ENCODE data around the gene TPI1. TPM values are rescaled to one million over a fixed set of nuclear protein-coding genes. Genes with fewer than 3 reads are reported as not detected.
A peak's percentile ranks its signal among the peaks of the same experiment; 100 is the strongest.

The TPI1 gene
- total and polyA plus RNA-seq, 2 donors (not counting 3 experiments of a cell fraction or from before 2014, with no cell fraction given), result 643 to 1,816 TPM

DNA sequence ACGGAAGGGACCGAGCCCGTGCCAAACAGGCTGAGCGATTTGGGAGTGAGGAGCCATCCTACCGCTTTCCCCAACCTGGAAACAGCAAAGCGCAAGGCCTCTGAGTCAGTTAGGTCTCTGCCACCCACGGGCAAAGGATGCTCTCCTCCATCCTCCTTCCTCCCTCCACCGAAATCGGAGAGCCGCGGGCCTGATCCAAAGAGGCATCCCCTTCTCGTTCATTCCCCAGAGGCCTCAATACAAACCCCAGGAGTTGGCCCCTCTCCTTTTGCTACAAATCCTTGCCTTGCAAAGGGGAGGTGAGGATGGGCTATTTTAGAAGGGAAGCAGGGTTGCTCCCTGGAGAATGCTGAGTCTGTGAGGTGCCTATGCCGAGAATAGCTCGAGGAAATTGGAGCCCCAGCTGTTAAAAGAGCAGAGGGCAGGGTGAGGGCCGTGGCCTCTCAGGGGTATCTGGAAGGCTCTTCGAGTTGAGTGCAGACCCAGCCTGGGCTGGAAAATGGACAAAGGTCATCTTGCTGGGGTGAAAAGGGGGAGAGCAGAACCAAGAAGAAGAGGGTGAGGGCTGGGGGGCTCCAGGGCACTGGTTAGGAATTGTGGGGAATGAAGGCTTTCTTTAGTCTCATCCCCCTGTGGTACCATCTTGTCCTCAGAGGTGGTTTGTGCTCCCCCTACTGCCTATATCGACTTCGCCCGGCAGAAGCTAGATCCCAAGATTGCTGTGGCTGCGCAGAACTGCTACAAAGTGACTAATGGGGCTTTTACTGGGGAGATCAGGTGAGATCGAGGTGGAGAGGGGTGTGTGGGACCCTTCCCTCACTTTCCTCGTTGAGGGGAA is 1.1 kb downstream of the TPI1 start:
- CTCF ChIA-PET, result interaction anchor here (0.9 to 3.9 kb wide), 17 partner anchors 10 to 246 kb away, joined by 3 to 43 read pairs (median 7); partner anchors contain the start of genes C12orf57, C1RL, CDCA3 and RNU7-1
- FAIRE-seq (peak; percentile 81), DNase-seq (ENCODE audit: low read depth, low spot score) (no peak)
- intact Hi-C loops (cut with micrococcal nuclease) (loop anchor here (1.0 kb wide), 4 partner anchors 16 to 97 kb away; partner anchors contain the start of genes RNU7-1 and USP5), dilution Hi-C loops (cut with MboI; ENCODE audit: extremely low pct_ligation_motif_present, low sequenced_read_pairs) (no loop called here)
- BruUV-seq (replicated peaks), result no TSS peak
- no peaks in the 10 kb centered on the region for H3K9me1 ChIP-seq (replicated peaks; ENCODE audit: control insufficient read depth, extremely low read depth, insufficient read depth, low read length)
- peaks cover 2 to 30% of the 10 kb centered on the region in 2 experiments for H3K36me3 ChIP-seq (ENCODE audit: control insufficient read depth in 2 of 2, extremely low read depth in 1 of 2, insufficient read depth in 2 of 2, low read length in 2 of 2)
- no peak overlapping the region for H3K27ac ChIP-seq (ENCODE audit: insufficient read depth, low read depth, low read length)
- H3K4me2 ChIP-seq (ENCODE audit: insufficient read depth, low read length), result peak overlapping the region; percentile 75
- no peak for TF ChIP-seq GATA2 (IDR thresholded peaks at IDR 0.05; ENCODE audit: insufficient read depth, insufficient read length, low read depth, low read length)
- TF ChIP-seq, protein P1, sequence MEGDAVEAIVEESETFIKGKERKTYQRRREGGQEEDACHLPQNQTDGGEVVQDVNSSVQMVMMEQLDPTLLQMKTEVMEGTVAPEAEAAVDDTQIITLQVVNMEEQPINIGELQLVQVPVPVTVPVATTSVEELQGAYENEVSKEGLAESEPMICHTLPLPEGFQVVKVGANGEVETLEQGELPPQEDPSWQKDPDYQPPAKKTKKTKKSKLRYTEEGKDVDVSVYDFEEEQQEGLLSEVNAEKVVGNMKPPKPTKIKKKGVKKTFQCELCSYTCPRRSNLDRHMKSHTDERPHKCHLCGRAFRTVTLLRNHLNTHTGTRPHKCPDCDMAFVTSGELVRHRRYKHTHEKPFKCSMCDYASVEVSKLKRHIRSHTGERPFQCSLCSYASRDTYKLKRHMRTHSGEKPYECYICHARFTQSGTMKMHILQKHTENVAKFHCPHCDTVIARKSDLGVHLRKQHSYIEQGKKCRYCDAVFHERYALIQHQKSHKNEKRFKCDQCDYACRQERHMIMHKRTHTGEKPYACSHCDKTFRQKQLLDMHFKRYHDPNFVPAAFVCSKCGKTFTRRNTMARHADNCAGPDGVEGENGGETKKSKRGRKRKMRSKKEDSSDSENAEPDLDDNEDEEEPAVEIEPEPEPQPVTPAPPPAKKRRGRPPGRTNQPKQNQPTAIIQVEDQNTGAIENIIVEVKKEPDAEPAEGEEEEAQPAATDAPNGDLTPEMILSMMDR (IDR thresholded peaks at IDR 0.05; ENCODE audit: extremely low read depth in 1 of 2, insufficient read depth in 1 of 2, low read depth in 1 of 2, low read length in 2 of 2), result peak in 1 of 2 donors; percentile 25
- TF ChIP-seq JUN (IDR thresholded peaks at IDR 0.05; ENCODE audit: borderline replicate concordance, insufficient read depth, insufficient read length, low read depth), result no peak
- POLR2A ChIA-PET, result interaction anchor here (1.1 to 2.4 kb wide), 5 partner anchors 16 to 76 kb away, joined by 3 to 48 read pairs (median 8); partner anchors contain the start of genes C12orf57, CDCA3, LRRC23 and RNU7-1
- H3K4me3 ChIP-seq (replicated peaks in 1 of 3; ENCODE audit: insufficient read depth in 1 of 3, low read depth in 1 of 3, low read length in 3 of 3), result peak overlapping the region; percentile 60 to 95 (median 75)
- H3K9ac ChIP-seq (replicated peaks; ENCODE audit: extremely low read depth, insufficient read depth, low read length), result peak overlapping the region; percentile 67
- H3K27me3 ChIP-seq (ENCODE audit: control insufficient read depth in 2 of 2, insufficient read depth in 2 of 2, low read length in 2 of 2), result no peaks in the 10 kb centered on the region
- H4K20me1 ChIP-seq (replicated peaks; ENCODE audit: control insufficient read depth, extremely low read depth, insufficient read depth, low read length), result no peaks in the 10 kb centered on the region
- peaks cover 40% of the 10 kb centered on the region for H3K79me2 ChIP-seq (ENCODE audit: control insufficient read depth, insufficient read depth, low read length)
- no peak overlapping the region for H2AFZ ChIP-seq (ENCODE audit: low read depth, low read length)
- no peaks in the 10 kb centered on the region for H3K9me3 ChIP-seq (replicated peaks; ENCODE audit: control insufficient read depth, insufficient read depth, low read length)
- peaks cover 36% of the 10 kb centered on the region for H3K4me1 ChIP-seq (ENCODE audit: control insufficient read depth, extremely low read depth, insufficient read depth, low read length)
